GM04503 (cell line): ENCODE data around the gene PTPRH.
"Not testable (repeated sequence)": the region's sequence is repeated elsewhere in the genome, so short reads cannot be mapped to it uniquely, and the experiment has no call there.

ENCODE experiments used
- DNase-seq: peaks from one replicate; pipeline ENCODE4 v3.0.0-alpha.2; 2012; ENCODE audit warnings: low read depth

The PTPRH gene

GRCh38 chr19:55224679-55225414, 15.5 kb upstream of the PTPRH start:
- DNase-seq: not testable (repeated sequence)

GRCh38 chr19:55224038-55224665, 14.9 kb upstream of the PTPRH start:
- DNase-seq: no peak

- no peak for DNase-seq
Measured at GRCh38 chr19:55223291-55224037, 14.2 kb upstream of the PTPRH start.

- no peak for DNase-seq
Measured at GRCh38 chr19:55220525-55220924, 11.2 kb upstream of the PTPRH start.

GRCh38 chr19:55216461-55217198, 7.3 kb upstream of the PTPRH start:
- peak; percentile 98 for DNase-seq

- no peak for DNase-seq
Measured at GRCh38 chr19:55213547-55213946, 4.2 kb upstream of the PTPRH start.

GRCh38 chr19:55212447-55212846, 3.1 kb upstream of the PTPRH start:
- no peak for DNase-seq

- peak; percentile 80 for DNase-seq
Measured at GRCh38 chr19:55209693-55210472, 582 bp upstream of the PTPRH start.

- peak; percentile 54 for DNase-seq
Measured at GRCh38 chr19:55206664-55207500, 2.4 kb downstream of the PTPRH start.

- not testable (repeated sequence) for DNase-seq
Measured at GRCh38 chr19:55202199-55202598, 7.1 kb downstream of the PTPRH start.

GRCh38 chr19:55199620-55200204, 9.6 kb downstream of the PTPRH start:
- no peak for DNase-seq

GRCh38 chr19:55198651-55199050, 10.7 kb downstream of the PTPRH start:
- DNase-seq: no peak

- no peak for DNase-seq
Measured at GRCh38 chr19:55197528-55197927, 11.8 kb downstream of the PTPRH start.

GRCh38 chr19:55196803-55197202, 12.5 kb downstream of the PTPRH start:
- no peak for DNase-seq

- DNase-seq: no peak
Measured at GRCh38 chr19:55193481-55193880, 15.8 kb downstream of the PTPRH start.

- peak; percentile 68 for DNase-seq
Measured at GRCh38 chr19:55189403-55189835, 19.9 kb downstream of the PTPRH start.

GRCh38 chr19:55188625-55189024, 20.7 kb downstream of the PTPRH start:
- DNase-seq: no peak

GRCh38 chr19:55186080-55186479, 23.2 kb downstream of the PTPRH start:
- no peak for DNase-seq

- DNase-seq: no peak
Measured at GRCh38 chr19:55181740-55182139, 27.6 kb downstream of the PTPRH start.
